IMR-90 (cell line): Measurements from ENCODE around the gene NOS1. TPM values are rescaled to one million over a fixed set of nuclear protein-coding genes. Genes with fewer than 3 reads are reported as not detected.

Experiments used
- ATAC-seq: fragments of 200-7000 bp; cut with Tn5 transposase; 2 replicates; pipeline ENCODE4 v1.9.1; 2020; ENCODE audit warnings: low read depth, mild to moderate bottlenecking, moderate library complexity
- BruUV-seq: library from RNA; stranded (reverse); fragments of 400-500 nt; replicated peaks from 2 replicates; lab custom pipeline; 2021; lab: Mats Ljungman, UMichigan
- CTCF ChIA-PET: fragments of 300-600 bp; formaldehyde crosslinking; extraction: SDS; loops from one replicate; lab custom pipeline; 2021; ENCODE audit warnings: antibody characterized with exemption; lab: Yijun Ruan, JAX
- POLR2A ChIA-PET: fragments of 300-600 bp; sonication (Branson Sonifier 250); formaldehyde crosslinking; loops from one replicate; lab custom pipeline; 2022; ENCODE audit warnings: antibody characterized with exemption; ENCODE audit not compliant: unreplicated experiment; lab: Charles Lee
- DNase-seq: peaks from one replicate; pipeline ENCODE4 v3.0.0; 2013
- H2AFZ ChIP-seq: replicated peaks from 2 replicates; pipeline ENCODE3; 2013; ENCODE audit warnings: low read length, mild to moderate bottlenecking; ENCODE audit not compliant: poor library complexity
- H2AK5ac ChIP-seq: 2 replicates; pipeline ENCODE4 v1.6.1; 2013; ENCODE audit warnings: low read depth, low read length, inconsistent platforms
- H2AK9ac ChIP-seq: replicated peaks from 2 replicates; pipeline ENCODE3; 2013; ENCODE audit warnings: mild to moderate bottlenecking, low read depth, low read length, moderate library complexity; ENCODE audit not compliant: poor library complexity
- H2BK120ac ChIP-seq: 2 replicates; pipeline ENCODE4 v1.6.1; 2013; ENCODE audit warnings: low read depth, low read length, inconsistent platforms
- H2BK15ac ChIP-seq: 3 replicates; pipeline ENCODE4 v1.6.1; 2013; ENCODE audit warnings: low read depth, low read length, inconsistent platforms
- H2BK20ac ChIP-seq: 2 replicates; pipeline ENCODE4 v1.6.1; 2013; ENCODE audit warnings: low read depth, mild to moderate bottlenecking, inconsistent platforms, low read length, moderate library complexity
- H2BK5ac ChIP-seq: 2 replicates; pipeline ENCODE4 v1.6.1; 2013; ENCODE audit warnings: mild to moderate bottlenecking, low read depth, low read length, inconsistent platforms; ENCODE audit not compliant: poor library complexity, severe bottlenecking
- H3K14ac ChIP-seq: replicated peaks from 2 replicates; pipeline ENCODE4 v1.6.1; 2013; ENCODE audit warnings: low read depth, low read length, inconsistent platforms
- H3K18ac ChIP-seq: 2 replicates; pipeline ENCODE4 v1.6.1; 2013; ENCODE audit warnings: low read depth, low read length, control low read depth
- H3K23ac ChIP-seq: 2 replicates; pipeline ENCODE4 v1.6.1; 2013; ENCODE audit warnings: low read depth, low read length, inconsistent platforms
- H3K27ac ChIP-seq: 2 replicates; pipeline ENCODE4 v1.5.1; 2013; ENCODE audit warnings: mild to moderate bottlenecking, control low read depth, low read length; ENCODE audit not compliant: insufficient read depth
- H3K27me3 ChIP-seq: 2 replicates; pipeline ENCODE4 v1.6.1; 2013; ENCODE audit warnings: low read length; ENCODE audit not compliant: control insufficient read depth, insufficient read depth
- H3K36me3 ChIP-seq: 2 replicates; pipeline ENCODE4 v1.6.1; 2013; ENCODE audit warnings: low read length, mixed read lengths; ENCODE audit not compliant: control insufficient read depth, insufficient read depth
- H3K4ac ChIP-seq: 2 replicates; pipeline ENCODE4 v1.6.1; 2013; ENCODE audit warnings: low read depth, low read length, inconsistent platforms
- H3K4me1 ChIP-seq: 2 replicates; pipeline ENCODE4 v1.6.1; 2013; ENCODE audit warnings: low read length, mixed read lengths; ENCODE audit not compliant: control insufficient read depth, insufficient read depth
- H3K4me2 ChIP-seq: 2 replicates; pipeline ENCODE4 v1.6.1; 2013; ENCODE audit warnings: low read depth, mild to moderate bottlenecking, control low read depth, low read length, moderate library complexity
- H3K4me3 ChIP-seq: 2 replicates; pipeline ENCODE4 v1.5.1; 2013; ENCODE audit warnings: low read depth, mild to moderate bottlenecking, control low read depth, low read length, moderate library complexity; ENCODE audit not compliant: insufficient read depth
- H3K56ac ChIP-seq: 2 replicates; pipeline ENCODE4 v1.6.1; 2013; ENCODE audit warnings: low read length, inconsistent platforms; ENCODE audit not compliant: insufficient read depth; ENCODE audit errors: extremely low read depth
- H3K79me1 ChIP-seq, 2 experiments: 2 replicates each; pipeline ENCODE4 v1.6.1; 2013; ENCODE audit warnings: low read length in 2 of 2, inconsistent platforms in 1 of 2, low read depth in 1 of 2
- H3K9ac ChIP-seq: 2 replicates; pipeline ENCODE4 v1.6.1; 2013; ENCODE audit warnings: low read depth, low read length, control low read depth
- H3K9me1 ChIP-seq: 2 replicates; pipeline ENCODE4 v1.6.1; 2013; ENCODE audit warnings: low read length, inconsistent platforms; ENCODE audit not compliant: insufficient read depth
- H3K9me3 ChIP-seq: 2 replicates; pipeline ENCODE4 v1.6.1; 2013; ENCODE audit warnings: low read length; ENCODE audit not compliant: control insufficient read depth, insufficient read depth
- H4K20me1 ChIP-seq: 2 replicates; pipeline ENCODE4 v1.6.1; 2013; ENCODE audit warnings: low read length, inconsistent platforms; ENCODE audit not compliant: insufficient read depth
- H4K5ac ChIP-seq: 2 replicates; pipeline ENCODE4 v1.6.1; 2013; ENCODE audit warnings: mild to moderate bottlenecking, low read depth, low read length, control low read depth
- H4K8ac ChIP-seq, 2 experiments: 2 replicates each; pipeline ENCODE4 v1.6.1; 2013; ENCODE audit warnings: low read depth in 2 of 2, low read length in 2 of 2, control low read depth in 1 of 2, inconsistent platforms in 1 of 2
- H4K91ac ChIP-seq: 2 replicates; pipeline ENCODE4 v1.6.1; 2013; ENCODE audit warnings: low read depth, low read length, inconsistent platforms; ENCODE audit not compliant: insufficient read depth
- BHLHE40 ChIP-seq: fragments of 150-350 bp; IDR thresholded peaks from 2 replicates; pipeline ENCODE4 v1.6.1; 2016; ENCODE audit warnings: mild to moderate bottlenecking, low read depth, low read length
- CEBPB ChIP-seq: IDR thresholded peaks from 2 replicates; pipeline ENCODE4 v1.6.1; 2012; ENCODE audit warnings: low read depth, low read length, improper control_type of control experiment
- CHD1 ChIP-seq: IDR thresholded peaks from 2 replicates; pipeline ENCODE4 v1.6.1; 2012; ENCODE audit warnings: low read depth, low read length, improper control_type of control experiment
- FOS ChIP-seq: fragments of 150-350 bp; IDR thresholded peaks from 2 replicates; pipeline ENCODE4 v1.6.1; 2016; ENCODE audit warnings: low read depth, low read length
- MAFK ChIP-seq: IDR thresholded peaks from 2 replicates; pipeline ENCODE4 v1.6.1; 2012; ENCODE audit warnings: low read depth, low read length, improper control_type of control experiment
- MAZ ChIP-seq: IDR thresholded peaks from 2 replicates; pipeline ENCODE4 v1.6.1; 2012; ENCODE audit warnings: low read depth, mild to moderate bottlenecking, low read length, improper control_type of control experiment, moderate library complexity, borderline replicate concordance
- MXI1 ChIP-seq: IDR thresholded peaks from 2 replicates; pipeline ENCODE4 v1.6.1; 2012; ENCODE audit warnings: low read depth, mild to moderate bottlenecking, low read length, moderate library complexity, borderline replicate concordance
- NFE2L2 ChIP-seq: fragments of 150-350 bp; IDR thresholded peaks from 2 replicates; pipeline ENCODE4 v1.6.1; 2016; ENCODE audit warnings: low read depth, mild to moderate bottlenecking, low read length
- POLR2A ChIP-seq: IDR thresholded peaks from 2 replicates; pipeline ENCODE4 v1.6.1; 2012; ENCODE audit warnings: mild to moderate bottlenecking, low read depth, low read length
- RAD21 ChIP-seq: IDR thresholded peaks from 2 replicates; pipeline ENCODE4 v1.6.1; 2012; ENCODE audit warnings: low read length, improper control_type of control experiment
- RCOR1 ChIP-seq: IDR thresholded peaks from 2 replicates; pipeline ENCODE4 v1.6.1; 2012; ENCODE audit warnings: mild to moderate bottlenecking, low read length, improper control_type of control experiment; ENCODE audit not compliant: insufficient replicate concordance
- RFX5 ChIP-seq: IDR thresholded peaks from 2 replicates; pipeline ENCODE4 v1.8.0; 2012; ENCODE audit warnings: low read depth, mild to moderate bottlenecking, low read length, moderate library complexity
- SMC3 ChIP-seq: fragments of 150-350 bp; IDR thresholded peaks from 2 replicates; pipeline ENCODE4 v1.6.1; 2016; ENCODE audit warnings: low read depth, mild to moderate bottlenecking, antibody characterized with exemption, low read length, moderate library complexity
- WGBS, 2 experiments: methylation state at CpG; one replicate each; pipeline versions ENCODE4 v1.1.5 to v1.1.7; 2013; ENCODE audit warnings: missing lambda C conversion rate in 2 of 2; ENCODE audit not compliant: insufficient read length in 1 of 2; ENCODE audit errors: extremely low coverage in 2 of 2; 5-methylcytosine and 5-hydroxymethylcytosine counted together
- dilution Hi-C: fragments of 300-500 bp; cut with HindIII; formaldehyde crosslinking; loops from one replicate; pipeline ENCODE4 v1.14.3; 2018; ENCODE audit warnings: low sequenced_read_pairs; ENCODE audit not compliant: unreplicated experiment
- in situ Hi-C: fragments of 300-500 bp; cut with MboI; formaldehyde crosslinking; loops from 3 replicates; pipeline ENCODE4 v1.14.3; 2019; ENCODE audit warnings: low sequenced_read_pairs, inconsistent platforms, mixed read lengths
- intact Hi-C: fragments of 100-400 bp; cut with micrococcal nuclease; formaldehyde crosslinking; loops from 2 replicates; pipeline ENCODE4 v1.10.0; 2022
- polyA plus RNA-seq, 3 experiments: library from polyadenylated mRNA; depleted of rRNA; stranded (reverse); fragments of >200 nt; gene quantifications; 2 replicates each; pipeline ENCODE4 v1.2.3, GENCODE V29; 2012; ENCODE audit warnings: low replicate concordance in 1 of 3
- total RNA-seq: library from RNA; depleted of rRNA; stranded (reverse); fragments of >200 nt; gene quantifications from 2 replicates; pipeline ENCODE4 v1.2.3, GENCODE V29; 2012
- TF ChIP-seq, protein P1 (sequence below): conservative IDR thresholded peaks from 2 replicates; pipeline ENCODE4 v1.5.1; 2012; ENCODE audit warnings: mild to moderate bottlenecking, low read depth, low read length, improper control_type of control experiment
- TF ChIP-seq, protein P2 (sequence below): fragments of 150-350 bp; IDR thresholded peaks from 2 replicates; pipeline ENCODE4 v1.6.1; 2017; ENCODE audit warnings: mild to moderate bottlenecking, antibody characterized with exemption, low read length, low read depth
- TF ChIP-seq, protein P3 (sequence below): fragments of 150-350 bp; IDR thresholded peaks from 2 replicates; pipeline ENCODE4 v1.6.1; 2016; ENCODE audit warnings: low read depth, mild to moderate bottlenecking, low read length, moderate library complexity, borderline replicate concordance

The NOS1 gene
- total and polyA plus RNA-seq, 2 of the 4 experiments (the other 2 are of a cell fraction), result 0.09 TPM; not detected in 1

DNA sequence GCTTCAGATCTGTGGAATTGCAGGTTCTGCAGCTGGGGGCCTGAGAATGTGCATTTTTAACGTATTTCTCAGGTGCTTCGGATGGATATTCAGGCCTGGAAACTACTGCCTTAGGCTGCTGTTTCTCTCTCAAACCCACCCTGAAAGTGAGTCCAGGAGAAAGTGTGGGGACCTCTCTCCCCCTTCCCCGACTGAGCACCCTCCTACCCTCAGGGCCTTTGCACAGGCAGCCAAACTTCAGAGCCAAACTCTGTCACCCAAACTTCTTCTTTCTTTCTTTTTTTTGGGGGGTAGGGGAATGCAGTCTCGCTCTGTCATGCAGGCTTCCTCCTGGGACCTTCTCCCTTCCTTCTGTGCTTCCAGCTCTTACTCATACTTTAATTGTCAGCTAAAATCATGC, 88.7 kb downstream of the NOS1 start:
- dilution Hi-C loops, result no loop called here
- Histone ChIP-seq H3K4me3 (no peak overlapping the region), H3K18ac (no peak overlapping the region), H2BK15ac (no peak overlapping the region), H3K27ac (no peak overlapping the region), H4K20me1 (no peaks in the 10 kb centered on the region), H3K9me1 (no peaks in the 10 kb centered on the region), H3K4ac (no peak overlapping the region), H2BK120ac (no peak overlapping the region), H3K9me3 (peaks cover 17% of the 10 kb centered on the region), H2BK5ac (no peak overlapping the region), H3K14ac (no peak overlapping the region), H3K4me2 (no peak overlapping the region), H2AK9ac (no peak overlapping the region), H3K23ac (no peak overlapping the region), H3K79me1 (no peaks in the 10 kb centered on the region), H2AK5ac (no peak overlapping the region), H4K5ac (no peak overlapping the region), H4K91ac (no peak overlapping the region), H2BK20ac (no peak overlapping the region), H2AFZ (no peak overlapping the region), H4K8ac (no peak overlapping the region), H3K56ac (no peak overlapping the region), H3K36me3 (no peaks in the 10 kb centered on the region), H3K27me3 (no peaks in the 10 kb centered on the region), H3K9ac (no peak overlapping the region), H3K4me1 (no peaks in the 10 kb centered on the region)
- intact Hi-C loops, result no loop called here
- ChIA-PET CTCF (no interaction called here), POLR2A (no interaction called here)
- in situ Hi-C loops, result no loop called here
- no CpG with 5 or more reads among the region's 4 CpGs for WGBS, 2 experiments
- TF ChIP-seq NFE2L2, result no peak
- no peak for TF ChIP-seq MXI1
- no peak for TF ChIP-seq CEBPB
- no peak for TF ChIP-seq FOS
- TF ChIP-seq BHLHE40, result no peak
- TF ChIP-seq, protein P1, sequence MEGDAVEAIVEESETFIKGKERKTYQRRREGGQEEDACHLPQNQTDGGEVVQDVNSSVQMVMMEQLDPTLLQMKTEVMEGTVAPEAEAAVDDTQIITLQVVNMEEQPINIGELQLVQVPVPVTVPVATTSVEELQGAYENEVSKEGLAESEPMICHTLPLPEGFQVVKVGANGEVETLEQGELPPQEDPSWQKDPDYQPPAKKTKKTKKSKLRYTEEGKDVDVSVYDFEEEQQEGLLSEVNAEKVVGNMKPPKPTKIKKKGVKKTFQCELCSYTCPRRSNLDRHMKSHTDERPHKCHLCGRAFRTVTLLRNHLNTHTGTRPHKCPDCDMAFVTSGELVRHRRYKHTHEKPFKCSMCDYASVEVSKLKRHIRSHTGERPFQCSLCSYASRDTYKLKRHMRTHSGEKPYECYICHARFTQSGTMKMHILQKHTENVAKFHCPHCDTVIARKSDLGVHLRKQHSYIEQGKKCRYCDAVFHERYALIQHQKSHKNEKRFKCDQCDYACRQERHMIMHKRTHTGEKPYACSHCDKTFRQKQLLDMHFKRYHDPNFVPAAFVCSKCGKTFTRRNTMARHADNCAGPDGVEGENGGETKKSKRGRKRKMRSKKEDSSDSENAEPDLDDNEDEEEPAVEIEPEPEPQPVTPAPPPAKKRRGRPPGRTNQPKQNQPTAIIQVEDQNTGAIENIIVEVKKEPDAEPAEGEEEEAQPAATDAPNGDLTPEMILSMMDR, result no peak
- no peak for TF ChIP-seq POLR2A
- TF ChIP-seq RFX5, result no peak
- TF ChIP-seq SMC3, result no peak
- TF ChIP-seq, protein P2, sequence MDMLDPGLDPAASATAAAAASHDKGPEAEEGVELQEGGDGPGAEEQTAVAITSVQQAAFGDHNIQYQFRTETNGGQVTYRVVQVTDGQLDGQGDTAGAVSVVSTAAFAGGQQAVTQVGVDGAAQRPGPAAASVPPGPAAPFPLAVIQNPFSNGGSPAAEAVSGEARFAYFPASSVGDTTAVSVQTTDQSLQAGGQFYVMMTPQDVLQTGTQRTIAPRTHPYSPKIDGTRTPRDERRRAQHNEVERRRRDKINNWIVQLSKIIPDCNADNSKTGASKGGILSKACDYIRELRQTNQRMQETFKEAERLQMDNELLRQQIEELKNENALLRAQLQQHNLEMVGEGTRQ, result no peak
- TF ChIP-seq RAD21, result no peak
- no peak for TF ChIP-seq CHD1
- TF ChIP-seq MAZ, result no peak
- TF ChIP-seq, protein P3, sequence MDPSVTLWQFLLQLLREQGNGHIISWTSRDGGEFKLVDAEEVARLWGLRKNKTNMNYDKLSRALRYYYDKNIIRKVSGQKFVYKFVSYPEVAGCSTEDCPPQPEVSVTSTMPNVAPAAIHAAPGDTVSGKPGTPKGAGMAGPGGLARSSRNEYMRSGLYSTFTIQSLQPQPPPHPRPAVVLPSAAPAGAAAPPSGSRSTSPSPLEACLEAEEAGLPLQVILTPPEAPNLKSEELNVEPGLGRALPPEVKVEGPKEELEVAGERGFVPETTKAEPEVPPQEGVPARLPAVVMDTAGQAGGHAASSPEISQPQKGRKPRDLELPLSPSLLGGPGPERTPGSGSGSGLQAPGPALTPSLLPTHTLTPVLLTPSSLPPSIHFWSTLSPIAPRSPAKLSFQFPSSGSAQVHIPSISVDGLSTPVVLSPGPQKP, result no peak
- no peak for TF ChIP-seq RCOR1
- no peak for TF ChIP-seq MAFK
- no peak for ATAC-seq
- no TSS peak for BruUV-seq
- no peak for DNase-seq
